NCI-H2107 treated with DMSO at 0.1 percent for 48 hours (cell line): ENCODE data around the gene FANCC.

Source experiments
- DNase-seq: peaks from one replicate; lab custom pipeline; 2025; ENCODE audit not compliant: unreplicated experiment; lab: John Stamatoyannopoulos, UW

Gene FANCC, protein sequence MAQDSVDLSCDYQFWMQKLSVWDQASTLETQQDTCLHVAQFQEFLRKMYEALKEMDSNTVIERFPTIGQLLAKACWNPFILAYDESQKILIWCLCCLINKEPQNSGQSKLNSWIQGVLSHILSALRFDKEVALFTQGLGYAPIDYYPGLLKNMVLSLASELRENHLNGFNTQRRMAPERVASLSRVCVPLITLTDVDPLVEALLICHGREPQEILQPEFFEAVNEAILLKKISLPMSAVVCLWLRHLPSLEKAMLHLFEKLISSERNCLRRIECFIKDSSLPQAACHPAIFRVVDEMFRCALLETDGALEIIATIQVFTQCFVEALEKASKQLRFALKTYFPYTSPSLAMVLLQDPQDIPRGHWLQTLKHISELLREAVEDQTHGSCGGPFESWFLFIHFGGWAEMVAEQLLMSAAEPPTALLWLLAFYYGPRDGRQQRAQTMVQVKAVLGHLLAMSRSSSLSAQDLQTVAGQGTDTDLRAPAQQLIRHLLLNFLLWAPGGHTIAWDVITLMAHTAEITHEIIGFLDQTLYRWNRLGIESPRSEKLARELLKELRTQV

DNA sequence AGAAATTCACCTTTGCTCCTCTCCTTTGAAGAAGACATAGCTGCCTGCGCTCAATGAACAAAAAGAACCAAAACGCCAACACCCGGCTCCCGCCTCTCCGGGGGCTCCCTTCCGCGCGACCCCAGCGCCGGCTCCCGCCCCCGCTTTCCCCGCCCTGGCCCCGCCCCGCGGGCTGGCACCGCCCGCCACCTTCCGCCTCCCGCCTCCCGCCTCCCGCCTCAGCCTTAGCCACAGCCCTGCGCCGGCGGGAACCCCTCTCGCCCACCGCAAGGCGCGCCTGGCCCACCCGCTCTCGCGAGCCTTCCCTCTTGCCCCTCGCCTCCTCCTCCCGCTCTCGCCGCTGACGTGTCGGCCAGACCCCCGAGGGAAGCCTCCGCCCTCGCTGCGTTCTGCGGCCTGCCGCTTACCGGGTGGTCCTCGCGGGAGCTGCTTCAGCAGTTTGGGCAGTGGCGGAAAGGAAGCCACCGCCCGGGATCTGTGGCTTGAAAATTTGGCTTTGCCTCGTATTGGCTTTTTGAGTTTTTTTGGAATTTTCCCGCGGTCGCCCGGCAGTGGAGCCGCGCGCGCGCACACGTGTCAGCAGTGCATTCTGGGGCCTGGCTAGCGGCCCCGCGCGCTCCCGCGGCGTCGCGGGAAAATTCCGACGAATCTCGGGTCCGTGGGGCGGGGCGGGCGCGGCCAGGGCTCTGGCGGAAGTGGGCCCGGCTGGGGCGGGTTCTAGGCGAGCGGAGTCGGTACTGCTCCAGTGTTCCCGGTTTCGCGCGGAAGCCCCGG lies at the start of gene FANCC:
TSS of gene FANCC (minus strand) at position 591 of the 774 bp plus-strand sequence. CDS start 68,418 bp downstream, outside the sequence.
- peak; percentile 50 for DNase-seq

DNA sequence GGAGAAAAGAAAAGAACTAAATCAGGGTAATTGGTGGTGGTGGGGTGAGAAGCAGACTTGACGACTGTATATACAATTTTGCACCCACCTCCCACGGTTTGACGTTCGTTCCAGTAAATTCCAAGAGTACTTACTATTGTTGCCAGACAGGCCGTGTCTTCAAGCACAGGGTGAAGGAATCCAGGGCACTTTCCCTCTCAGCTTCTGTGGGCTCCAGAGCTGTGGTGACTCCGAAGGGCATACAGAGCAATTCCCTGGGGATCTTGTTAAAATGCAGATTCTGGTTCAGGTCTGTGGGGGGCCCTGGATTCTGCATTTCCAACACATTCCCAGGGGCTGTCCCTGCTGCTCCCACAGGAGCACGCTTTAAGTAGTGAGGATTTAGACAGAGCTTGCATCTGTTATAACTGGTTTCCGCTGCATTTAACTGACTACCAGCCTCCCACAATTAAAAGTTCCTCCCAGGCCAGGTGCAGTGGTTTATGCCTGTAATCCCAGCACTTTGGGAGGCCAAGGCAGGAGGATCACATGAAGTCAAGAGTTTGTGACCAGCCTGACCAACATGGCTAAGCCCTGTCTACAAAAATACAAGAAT lies 49.3 kb upstream of the FANCC start:
- DNase-seq, result no peak

DNA sequence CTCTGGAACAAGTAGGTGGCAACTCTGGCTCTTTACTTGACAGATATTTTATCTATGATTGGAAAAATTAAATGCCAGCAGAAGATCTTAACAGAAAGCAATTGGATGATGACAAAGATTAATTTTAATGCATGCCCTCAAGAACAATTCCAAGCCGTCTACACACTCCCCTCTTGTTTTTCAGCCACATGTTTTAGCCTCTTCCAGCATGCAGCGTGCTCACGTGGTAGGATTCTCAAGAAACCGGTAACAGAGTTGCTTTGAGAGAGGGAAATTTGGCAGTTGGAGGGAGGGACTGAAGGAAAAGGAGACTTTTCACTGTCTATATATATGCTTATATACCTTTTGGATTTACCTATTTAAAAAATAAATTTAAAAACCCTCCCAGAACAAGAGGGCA lies 48.3 kb upstream of the FANCC start:
- no peak for DNase-seq

DNA sequence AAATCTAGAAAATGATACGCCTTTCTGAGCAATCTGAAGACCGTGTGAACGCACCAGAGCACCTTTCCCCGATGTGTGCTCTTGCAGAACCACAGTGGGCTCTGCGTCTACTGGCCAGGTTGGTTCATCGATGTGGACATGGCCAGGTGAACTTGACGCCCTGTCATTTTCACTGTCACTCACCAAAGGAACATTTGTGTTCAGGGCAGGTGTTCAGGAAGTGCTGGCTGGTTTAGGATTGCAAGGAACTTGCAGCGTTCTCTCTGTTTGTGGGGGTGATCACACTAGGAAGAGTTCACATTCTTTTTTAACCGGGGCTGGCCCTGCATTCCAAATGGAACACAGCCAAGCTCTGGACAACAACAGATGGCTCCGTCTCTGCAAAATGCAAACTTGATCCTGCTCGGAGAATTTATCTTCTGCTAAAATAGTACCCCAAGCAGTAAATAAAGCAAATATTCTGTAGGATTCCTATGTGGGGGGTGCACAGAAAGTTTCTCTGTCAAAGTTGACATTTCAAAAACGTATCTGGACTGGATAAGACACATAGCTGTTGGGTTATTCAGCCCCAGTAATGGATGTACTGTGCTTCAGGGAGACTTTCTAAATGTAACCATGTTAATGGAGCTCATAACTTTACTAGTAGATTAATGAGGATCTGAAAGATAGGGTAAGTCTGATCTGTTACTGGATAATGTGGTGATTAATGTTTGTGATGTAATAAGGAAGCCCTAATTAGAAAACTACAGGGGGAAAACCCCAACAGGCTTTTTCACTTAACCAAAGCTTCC lies 45.7 kb upstream of the FANCC start:
- peak; percentile 16 for DNase-seq

DNA sequence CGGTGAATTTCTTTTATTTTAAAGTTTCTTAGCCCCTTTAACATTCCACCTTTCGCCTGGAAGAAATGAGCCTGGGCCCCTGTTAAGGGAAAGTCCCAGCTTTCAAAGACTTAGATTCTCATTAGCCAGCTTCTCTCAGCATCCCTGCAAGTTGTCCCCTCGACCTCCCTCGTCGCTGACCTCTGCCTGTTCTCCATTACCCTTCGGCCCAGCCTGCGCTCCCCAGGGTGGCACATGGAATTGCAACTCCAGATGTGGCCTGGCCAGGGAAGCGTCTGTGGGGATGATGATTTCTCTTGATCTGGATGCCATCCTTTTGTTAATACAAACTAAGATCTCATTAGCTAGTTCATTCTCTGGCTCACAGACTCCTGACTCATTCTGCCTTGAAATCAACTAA lies 43.4 kb upstream of the FANCC start:
- no peak for DNase-seq

DNA sequence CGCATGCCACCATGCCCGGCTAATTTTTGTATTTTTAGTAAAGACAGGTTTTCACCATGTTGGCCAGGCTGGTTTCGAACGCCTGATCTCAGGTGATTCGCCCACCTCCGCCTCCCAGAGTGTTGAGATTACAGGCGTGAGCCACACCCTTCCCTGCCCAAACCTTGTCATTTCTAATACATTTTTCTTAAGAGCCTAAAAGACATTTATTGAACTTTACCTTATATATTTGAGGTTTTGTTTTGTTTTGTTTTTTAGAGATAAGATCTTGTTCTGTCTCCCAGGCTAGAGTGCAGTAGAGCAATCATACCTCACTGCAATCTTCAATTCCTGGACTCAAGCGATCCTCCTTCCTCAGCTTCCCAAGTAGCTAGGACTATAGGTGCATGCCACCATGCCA lies 39.8 kb upstream of the FANCC start:
- no peak for DNase-seq

DNA sequence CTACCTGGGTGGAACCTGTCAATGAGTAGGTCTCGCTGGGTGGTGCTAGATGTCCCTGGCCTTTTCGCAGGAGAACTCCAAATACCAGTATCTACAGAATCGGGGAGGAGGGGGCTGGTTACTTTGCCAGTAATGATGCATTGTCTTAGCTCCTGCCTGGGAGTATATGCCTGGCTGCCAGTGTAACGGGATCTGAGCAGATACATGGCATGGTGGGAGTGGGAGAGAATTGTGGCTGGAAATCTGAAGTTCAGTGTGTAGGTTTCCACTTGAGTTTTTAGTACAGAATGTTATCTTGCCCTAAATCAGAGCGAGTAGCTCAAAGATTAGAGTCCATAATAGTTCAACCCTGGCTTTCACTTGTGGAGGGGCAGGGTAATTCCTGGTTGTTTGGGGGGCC lies 38.0 kb upstream of the FANCC start:
- DNase-seq, result no peak

DNA sequence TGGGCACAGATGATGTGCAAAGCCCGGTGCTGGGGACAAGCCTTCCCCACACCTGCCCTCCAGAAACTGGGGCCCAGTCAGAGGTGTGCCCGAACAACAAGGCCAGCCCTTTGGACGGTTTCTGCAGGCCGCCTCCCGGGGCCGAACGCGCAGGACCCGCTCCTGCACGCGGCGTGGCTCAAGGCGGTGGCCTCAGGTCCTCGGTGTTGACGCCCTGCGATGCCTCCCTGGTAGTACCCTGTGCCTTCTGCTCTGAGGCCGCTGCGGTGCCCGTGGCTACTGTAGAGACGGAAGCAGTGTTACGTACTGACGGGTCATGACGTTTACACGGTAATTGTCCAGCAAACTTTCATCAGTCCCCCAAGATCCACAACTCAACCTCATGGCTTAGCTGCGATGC lies 33.5 kb upstream of the FANCC start:
- no peak for DNase-seq

DNA sequence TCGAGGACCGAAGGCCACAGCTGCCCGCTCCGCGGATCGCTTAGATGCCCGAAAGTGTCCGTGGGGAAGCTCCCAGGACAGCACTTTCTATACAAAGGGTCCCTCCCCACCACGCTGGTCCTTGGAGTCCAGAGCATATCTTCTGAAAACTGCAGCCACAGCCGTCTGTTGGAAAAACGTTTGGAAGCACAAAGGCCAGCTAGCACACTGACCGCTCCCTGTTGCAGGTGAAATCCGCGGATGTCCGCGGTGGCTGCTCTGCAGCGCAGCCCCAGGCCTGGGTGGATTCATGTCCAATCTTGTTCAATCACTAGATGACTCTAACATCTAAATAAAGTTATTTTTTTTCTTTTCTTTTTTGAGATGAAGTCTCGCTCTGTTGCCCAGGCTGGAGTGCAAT lies 32.8 kb upstream of the FANCC start:
- DNase-seq, result no peak

DNA sequence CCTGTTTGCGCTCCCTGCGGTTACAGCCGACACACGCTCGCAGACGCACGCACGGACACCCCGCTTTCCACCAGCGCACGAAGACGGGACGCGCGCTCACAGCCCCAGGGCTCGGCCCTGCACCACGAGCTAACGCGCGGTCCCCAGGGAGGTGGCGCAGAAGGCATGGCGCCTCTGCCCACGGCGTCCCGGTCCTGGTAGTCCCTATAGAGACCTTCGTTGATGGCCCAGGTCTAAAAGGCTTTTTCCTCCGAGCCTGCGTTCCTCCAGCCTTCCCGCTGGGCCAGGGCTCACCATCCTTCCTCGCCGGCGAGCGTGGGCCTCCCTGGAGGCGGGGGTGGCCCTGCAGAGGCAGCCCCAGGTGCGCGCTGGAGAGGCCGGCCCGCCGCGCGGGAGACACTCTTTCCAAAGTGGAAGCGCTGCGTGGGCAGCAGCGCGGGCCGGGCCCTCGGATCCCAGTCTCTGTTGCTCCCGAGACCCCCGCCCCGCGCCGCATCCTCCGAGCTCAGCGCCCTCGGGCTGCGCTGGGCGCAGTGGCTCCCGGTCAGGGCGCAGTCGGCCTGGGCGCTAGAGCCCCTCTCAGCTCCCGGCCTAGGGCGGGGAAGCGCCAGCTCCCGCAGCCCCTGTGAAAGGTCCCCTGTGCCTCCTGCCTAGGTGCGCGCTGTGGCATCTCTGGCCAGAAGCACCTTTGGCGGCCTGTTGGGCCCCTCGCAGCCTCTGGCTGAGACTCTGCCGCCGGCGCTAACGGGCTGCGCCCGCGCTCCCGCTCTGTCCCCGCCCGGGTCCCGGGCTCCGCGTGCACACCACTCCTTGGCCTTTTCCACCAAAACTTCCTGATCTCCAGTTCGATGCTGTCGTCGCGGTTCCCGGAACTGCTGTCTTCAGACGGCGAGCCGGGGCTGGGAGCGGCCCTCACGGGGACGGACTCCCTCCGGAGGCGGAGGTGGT lies 31.9 kb upstream of the FANCC start:
- no peak for DNase-seq

DNA sequence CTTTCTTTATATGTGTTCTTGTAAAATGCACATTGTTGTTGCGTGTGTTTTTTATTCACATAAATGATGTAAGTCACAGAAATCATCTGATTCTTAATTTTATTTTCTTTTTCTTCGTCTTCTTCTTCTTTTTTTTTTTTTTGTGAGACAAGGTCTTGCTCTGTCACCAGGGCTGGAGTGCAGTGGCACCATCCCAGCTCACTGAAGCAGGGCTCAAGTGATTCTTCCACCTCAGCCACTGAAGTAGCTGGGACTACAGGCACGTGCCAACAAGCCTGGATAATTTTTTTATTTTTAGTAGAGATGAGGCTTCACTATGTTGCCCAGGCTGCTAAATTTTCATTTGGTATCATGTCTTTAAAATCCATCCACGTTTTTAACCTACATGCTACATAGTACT lies 28.5 kb upstream of the FANCC start:
- no peak for DNase-seq

DNA sequence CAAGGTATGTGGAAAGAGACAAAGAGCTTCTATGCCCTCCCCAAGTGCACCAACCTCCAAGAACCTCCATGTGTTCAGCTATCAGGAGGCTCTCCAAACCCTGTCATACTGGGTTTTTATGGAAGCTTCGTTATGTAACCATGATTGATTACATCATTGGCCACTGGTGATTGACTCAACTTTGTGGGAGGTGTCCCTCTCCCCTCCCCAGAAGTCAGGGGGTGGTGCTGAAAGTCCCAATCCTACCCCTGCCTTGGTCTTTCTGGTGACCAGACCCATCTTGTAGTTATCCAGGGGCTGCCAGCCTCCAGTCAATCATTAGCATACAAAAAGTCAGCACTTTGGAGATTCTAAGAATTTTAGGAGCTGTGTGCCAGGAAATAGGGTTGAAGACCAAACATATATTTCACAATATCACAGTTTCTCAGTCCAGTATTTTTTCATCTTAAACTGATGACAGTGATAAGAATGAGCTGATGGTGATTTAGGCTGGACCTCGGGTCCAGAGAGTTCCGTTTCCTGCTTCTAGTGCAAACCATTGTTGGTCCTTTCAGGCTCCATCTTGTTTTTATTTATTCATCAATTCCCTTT lies 27.3 kb upstream of the FANCC start:
- DNase-seq, result no peak

DNA sequence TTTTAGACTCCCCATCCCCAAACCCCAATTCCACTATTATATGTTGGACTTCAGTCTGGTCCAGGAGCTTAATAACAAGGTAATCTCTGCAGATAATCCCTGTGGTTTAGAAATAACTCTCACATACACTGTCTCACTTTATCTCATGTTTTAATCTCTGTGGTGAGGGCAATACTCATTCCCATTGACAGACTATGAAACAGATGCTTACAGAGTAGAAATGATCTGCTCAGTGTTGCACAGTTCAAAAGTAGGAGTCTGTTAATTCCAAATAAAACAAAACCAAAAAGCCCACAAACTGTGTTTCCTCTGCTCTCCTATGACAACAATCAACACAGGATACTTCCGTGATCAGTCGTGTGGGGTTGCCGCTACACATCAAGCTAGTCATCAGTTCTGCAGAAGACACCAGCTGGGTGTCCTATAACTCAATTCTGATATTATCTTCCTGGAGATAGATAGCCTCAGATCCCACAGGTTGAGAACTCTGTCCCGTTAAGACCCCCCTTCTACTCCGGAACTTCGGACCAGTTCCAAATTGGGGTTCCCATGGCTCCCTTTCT lies 26.3 kb upstream of the FANCC start:
- no peak for DNase-seq

DNA sequence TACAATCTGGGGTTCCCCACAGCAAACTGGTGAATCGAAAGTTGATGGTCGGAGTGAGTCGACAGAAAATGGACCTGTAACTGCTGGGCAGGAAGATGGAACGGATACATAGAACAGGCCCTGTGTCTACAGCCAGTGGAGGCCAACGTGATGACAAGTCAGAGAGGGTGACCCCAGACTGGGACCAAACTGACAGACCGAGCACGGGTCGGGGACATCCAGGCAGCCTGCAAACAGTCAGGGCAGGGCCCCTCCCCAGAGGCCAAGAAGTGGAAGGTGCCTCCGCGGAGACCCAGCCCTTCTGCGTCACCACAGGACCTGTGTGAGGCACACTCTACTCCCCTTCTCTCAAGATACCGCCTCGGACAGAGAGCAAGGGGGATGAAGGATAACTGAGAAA lies 25.1 kb upstream of the FANCC start:
- DNase-seq, result no peak

DNA sequence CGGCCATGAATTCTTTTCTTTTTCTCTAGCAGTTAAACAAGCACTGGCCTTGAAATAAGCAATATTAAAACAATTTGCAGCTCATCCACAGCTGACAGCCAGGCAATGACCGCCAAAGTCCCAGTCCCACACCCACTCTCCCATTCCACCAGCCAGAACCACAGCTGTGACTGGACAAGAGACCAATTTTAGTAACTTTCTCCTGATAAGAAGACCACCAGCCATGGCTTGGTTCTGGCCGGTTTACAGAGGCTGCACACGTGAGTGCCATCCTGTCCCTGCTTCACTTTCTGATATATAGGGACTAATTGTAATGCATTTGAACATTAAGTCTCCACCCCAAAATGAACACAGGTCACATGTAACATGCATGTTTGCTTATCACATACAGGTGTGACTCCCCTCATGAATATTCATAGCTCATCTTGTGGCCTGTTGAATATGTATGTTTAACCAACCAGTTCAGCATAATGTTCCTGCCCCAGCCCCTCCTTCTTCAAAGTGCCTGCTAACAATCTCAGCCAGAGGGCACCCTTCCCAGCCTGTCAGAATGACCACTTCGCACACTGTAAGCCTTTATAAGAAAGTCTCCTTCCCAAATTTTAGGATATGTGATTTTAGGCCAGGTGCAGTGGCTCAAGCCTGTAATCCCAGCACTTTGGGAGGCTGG lies 23.9 kb upstream of the FANCC start:
- no peak for DNase-seq

DNA sequence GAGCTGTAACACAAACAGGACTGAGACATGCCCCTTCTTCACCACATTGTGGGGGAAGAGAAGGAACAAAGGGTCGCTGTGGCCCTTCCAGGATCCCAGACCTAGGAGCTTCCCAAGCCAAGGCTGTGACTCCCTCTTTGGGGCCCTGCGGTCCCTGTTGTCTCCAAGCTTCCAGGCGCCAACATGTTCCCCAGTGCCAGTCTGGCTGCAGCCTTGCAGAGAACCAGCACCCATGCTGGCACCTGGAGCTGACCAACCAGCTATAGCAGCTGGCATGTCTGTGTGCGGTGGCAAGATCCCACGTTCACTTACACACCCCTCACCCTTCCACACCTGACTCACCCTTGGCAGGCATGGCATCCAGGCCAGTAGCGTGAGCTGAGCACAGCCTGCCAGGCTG lies 20.7 kb upstream of the FANCC start:
- no peak for DNase-seq

DNA sequence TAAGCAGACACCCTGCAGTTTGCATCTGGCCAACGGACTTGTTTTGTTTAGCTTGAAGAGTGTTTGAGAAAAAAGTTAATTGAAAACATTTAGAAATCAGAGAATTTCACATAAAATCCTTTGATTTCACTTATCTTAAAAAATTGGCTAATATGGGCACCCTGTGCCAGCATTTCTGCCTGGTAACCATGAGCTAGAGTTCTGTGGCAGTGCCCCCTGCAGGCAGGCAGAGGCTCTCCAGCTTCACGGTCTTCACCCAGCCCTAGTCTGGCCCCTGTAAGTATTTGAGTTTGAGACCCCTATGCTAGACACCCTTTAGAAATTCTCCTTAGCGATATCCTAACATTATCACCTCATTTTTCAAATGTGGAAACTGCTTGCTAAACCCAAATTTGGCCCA lies 18.8 kb upstream of the FANCC start:
- DNase-seq, result no peak

DNA sequence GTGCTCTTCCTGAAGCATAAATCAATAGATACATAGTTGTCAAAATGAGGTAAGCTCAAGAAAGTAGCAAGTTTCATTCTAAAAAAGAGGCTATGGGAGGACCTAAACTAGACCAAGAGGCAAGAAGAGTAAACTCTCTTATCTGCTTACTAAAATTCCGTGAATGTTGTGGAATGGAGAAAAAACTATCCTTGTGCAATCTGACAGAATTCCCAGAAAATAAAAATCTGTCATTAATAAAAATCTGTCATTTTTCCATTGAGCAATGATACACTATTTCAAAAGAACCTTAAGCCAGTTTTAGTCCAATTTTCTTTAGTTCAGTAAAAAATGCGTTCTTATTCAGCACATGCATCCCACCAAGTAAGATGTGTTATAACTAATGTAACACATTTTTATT lies 15.9 kb upstream of the FANCC start:
- DNase-seq, result no peak

DNA sequence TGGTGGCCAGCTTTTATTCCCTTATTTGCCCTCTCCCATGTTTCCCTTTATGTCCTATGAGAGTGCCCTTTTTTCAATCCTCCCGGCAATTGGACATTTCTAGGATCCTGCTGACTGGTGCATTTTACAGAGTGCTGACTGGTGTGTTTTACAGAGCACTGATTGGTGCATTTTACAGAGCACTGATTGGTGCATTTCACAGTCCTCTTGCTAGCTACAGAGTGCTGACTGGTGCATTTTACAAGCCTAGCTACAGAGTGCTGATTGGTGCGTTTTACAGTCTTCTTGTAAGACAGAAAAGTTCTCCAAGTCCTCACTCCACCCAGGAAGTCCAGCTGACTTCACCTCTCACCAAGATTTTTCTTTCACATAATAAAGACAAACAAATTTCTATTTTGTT lies 15.4 kb upstream of the FANCC start:
- DNase-seq, result no peak
